HepG2 (cell line): Measurements from ENCODE around the gene JAK1. TPM values are rescaled to one million over a fixed set of nuclear protein-coding genes. Genes with fewer than 3 reads are reported as not detected.
A peak's percentile ranks its signal among the peaks of the same experiment; 100 is the strongest.

Source experiments
- ATAC-seq: fragments of 200-7000 bp; cut with Tn5 transposase; 3 replicates; pipeline ENCODE4 v1.9.1; 2020; ENCODE audit warnings: mild to moderate bottlenecking, moderate library complexity
- BruUV-seq: library from RNA; stranded (reverse); fragments of 400-500 nt; replicated peaks from 2 replicates; lab custom pipeline; 2021; lab: Mats Ljungman, UMichigan
- CTCF ChIA-PET: fragments of 300-600 bp; formaldehyde crosslinking; extraction: SDS; loops from one replicate; lab custom pipeline; 2021; ENCODE audit warnings: low total read pairs, inconsistent platforms, low intra/inter-chr PET ratio; lab: Yijun Ruan, JAX
- POLR2A ChIA-PET: fragments of 350-600 bp; sonication (Branson Sonifier 250); formaldehyde crosslinking; loops from one replicate; lab custom pipeline; 2020; ENCODE audit warnings: antibody characterized with exemption, inconsistent platforms; lab: Yijun Ruan, JAX
- DNase-seq: peaks from one replicate; pipeline ENCODE4 v3.0.0-alpha.2; 2015; ENCODE audit warnings: low spot score
- FAIRE-seq: peaks from 3 replicates; lab custom pipeline; 2011; peaks lifted over from hg19 to GRCh38; lab: Jason Lieb, UNC
- H2AFZ ChIP-seq: one replicate; pipeline ENCODE4 v1.6.1; 2011; ENCODE audit warnings: low read length, inconsistent platforms
- H3K27ac ChIP-seq: fragments of 300-600 bp; 3 replicates; pipeline ENCODE4 v1.8.0; 2011; ENCODE audit warnings: mixed run types, mild to moderate bottlenecking, mixed read lengths, low read length, inconsistent platforms; ENCODE audit not compliant: insufficient read depth; ENCODE audit errors: extremely low read length
- H3K27me3 ChIP-seq, 2 experiments: fragments of 200-600 bp in 1 of 2; 2 replicates in 1 of 2; 3 replicates in 1 of 2; pipeline versions ENCODE4 v1.6.0 to v1.8.0; 2011; ENCODE audit warnings: low read length in 2 of 2, mild to moderate bottlenecking in 2 of 2, moderate library complexity in 2 of 2, inconsistent platforms in 1 of 2; ENCODE audit not compliant: insufficient read depth in 2 of 2, control insufficient read depth in 1 of 2
- H3K36me3 ChIP-seq, 2 experiments: fragments of 200-600 bp in 1 of 2; replicated peaks in 1 of 2; 2 replicates in 1 of 2; 3 replicates in 1 of 2; pipeline versions ENCODE4 v1.5.1 to v1.8.0; 2011; ENCODE audit warnings: low read length in 2 of 2, inconsistent platforms in 1 of 2; ENCODE audit not compliant: insufficient read depth in 2 of 2, control insufficient read depth in 1 of 2
- H3K4me1 ChIP-seq: 2 replicates; pipeline ENCODE4 v1.5.1; 2012; ENCODE audit warnings: low read length, inconsistent platforms; ENCODE audit not compliant: insufficient read depth
- H3K4me2 ChIP-seq: 2 replicates; pipeline ENCODE4 v1.6.0; 2011; ENCODE audit warnings: low read depth, low read length, inconsistent platforms
- H3K4me3 ChIP-seq, 3 experiments: fragments of 200-600 bp in 1 of 3; sonication (generic), shearing (Covaris generic) in 1 of 3; replicated peaks in 1 of 3; 2 replicates each; pipeline ENCODE4 v1.5.1; 2011 to 2016; ENCODE audit warnings: low read length in 3 of 3, inconsistent platforms in 2 of 3, low read depth in 2 of 3, mild to moderate bottlenecking in 2 of 3, control low read depth in 1 of 3, mixed read lengths in 1 of 3; ENCODE audit not compliant: insufficient read depth in 1 of 3
- H3K79me2 ChIP-seq: one replicate; pipeline ENCODE4 v1.6.1; 2011; ENCODE audit warnings: low read length, inconsistent platforms; ENCODE audit not compliant: insufficient read depth
- H3K9ac ChIP-seq: 2 replicates; pipeline ENCODE4 v1.6.0; 2011; ENCODE audit warnings: mild to moderate bottlenecking, low read depth, low read length, inconsistent platforms; ENCODE audit not compliant: insufficient read depth
- H3K9me3 ChIP-seq: 2 replicates; pipeline ENCODE4 v1.5.1; 2012; ENCODE audit warnings: mild to moderate bottlenecking, low read length
- H4K20me1 ChIP-seq: 2 replicates; pipeline ENCODE4 v1.6.0; 2011; ENCODE audit warnings: inconsistent platforms, mild to moderate bottlenecking, low read length, moderate library complexity; ENCODE audit not compliant: insufficient read depth
- AGO2 ChIP-seq: fragments of 200-400 bp; formaldehyde crosslinking; optimal IDR thresholded peaks from 2 replicates; pipeline ENCODE3; 2017; ENCODE audit warnings: mild to moderate bottlenecking, low read depth, low read length, moderate library complexity
- NFYB ChIP-seq: sonication (generic); formaldehyde crosslinking; IDR thresholded peaks from 2 replicates; pipeline ENCODE4 v1.4.0; 2020; ENCODE audit warnings: missing genetic modification reagents
- RFX3 ChIP-seq: IDR thresholded peaks from 2 replicates; pipeline ENCODE4 v1.6.1; 2016; ENCODE audit warnings: missing biosample characterization, missing genetic modification reagents
- SYNCRIP ChIP-seq: fragments of 200-400 bp; formaldehyde crosslinking; IDR thresholded peaks from 2 replicates; pipeline ENCODE4 v1.6.1; 2018; ENCODE audit warnings: mild to moderate bottlenecking, low read depth, low read length; ENCODE audit not compliant: insufficient read depth
- TCF7 ChIP-seq: sonication (generic); IDR thresholded peaks from 2 replicates; pipeline ENCODE4 v1.6.1; 2016; ENCODE audit warnings: antibody characterized with exemption, low read depth
- ZFP90 ChIP-seq: sonication (generic); formaldehyde crosslinking; IDR thresholded peaks from 2 replicates; pipeline ENCODE4 v1.8.0; 2022; ENCODE audit warnings: missing genetic modification reagents, mild to moderate bottlenecking, inconsistent platforms, borderline replicate concordance
- ZNF33A ChIP-seq: sonication (generic); formaldehyde crosslinking; IDR thresholded peaks from 2 replicates; pipeline ENCODE4 v1.5.1; 2020; ENCODE audit warnings: missing genetic modification reagents, mild to moderate bottlenecking, moderate library complexity, borderline replicate concordance
- ZNF629 ChIP-seq: sonication (generic); formaldehyde crosslinking; conservative IDR thresholded peaks from 2 replicates; pipeline ENCODE4 v1.5.0; 2020; ENCODE audit warnings: missing genetic modification reagents
- ZSCAN22 ChIP-seq: sonication (generic); formaldehyde crosslinking; IDR thresholded peaks from 2 replicates; pipeline ENCODE4 v1.4.0; 2020; ENCODE audit warnings: mild to moderate bottlenecking, missing genetic modification reagents
- WGBS: methylation state at CpG from one replicate; pipeline ENCODE4 v1.1.6; 2017; ENCODE audit warnings: low lambda C conversion rate; 5-methylcytosine and 5-hydroxymethylcytosine counted together
- in situ Hi-C: cut with HindIII; loops from 2 replicates; pipeline ENCODE4 v1.10.0; 2017; ENCODE audit warnings: low pct_unique_long_range_greater_than_20kb; ENCODE audit not compliant: extremely low pct_ligation_motif_present
- intact Hi-C: fragments of 100-400 bp; cut with micrococcal nuclease; formaldehyde crosslinking; loops from one replicate; pipeline ENCODE4 v1.10.0; 2022; ENCODE audit not compliant: unreplicated experiment
- polyA plus RNA-seq, 8 experiments: library from polyadenylated mRNA; depleted of rRNA in 3 of 8; stranded (reverse) in 7 of 8; unstranded in 1 of 8; fragments of >200 nt; fragmentation: Illumina TruSeq in 4 of 8; extraction: Trizol in 4 of 8; gene quantifications; 2 replicates each; pipeline versions ENCODE4 v1.2.1 to v1.2.3, GENCODE V29; 2011 to 2016; ENCODE audit warnings: low read depth in 4 of 8, missing spikeins in 1 of 8, mixed read lengths in 1 of 8; ENCODE audit not compliant: insufficient read depth in 1 of 8
- total RNA-seq, 5 experiments: library from RNA; depleted of rRNA; stranded (reverse); fragments of >200 nt; fragmentation: Illumina TruSeq; extraction: Trizol; gene quantifications; 2 replicates each; pipeline ENCODE4 v1.2.3, GENCODE V29; 2016; ENCODE audit warnings: low read depth in 1 of 5

JAK1 gene
- total and polyA plus RNA-seq, 2 of the 13 experiments (the other 11 are each of a cell fraction or from before 2014, with no cell fraction given) = 23.9 to 42.4 TPM

- Histone ChIP-seq H3K4me2 (no peak overlapping the region), H3K27me3 (no peaks in the 10 kb centered on the region), H3K9me3 (no peaks in the 10 kb centered on the region), H4K20me1 (no peaks in the 10 kb centered on the region), H3K36me3 (peaks cover 17 to 28% of the 10 kb centered on the region in 2 experiments; a peak in 4 of 5 replicates), H3K9ac (no peak overlapping the region), H3K4me1 (no peaks in the 10 kb centered on the region), H3K27ac (no peak overlapping the region), H3K4me3 (no peak overlapping the region), H3K79me2 (no peaks in the 10 kb centered on the region), H2AFZ (no peak overlapping the region)
- DNase-seq = no peak
- in situ Hi-C loops = no loop called here
- FAIRE-seq = no peak
- intact Hi-C loops = no loop called here
- no TSS peak for BruUV-seq
- POLR2A ChIA-PET = no interaction called here
- no peak for TF ChIP-seq ZSCAN22 (CRISPR knock-in tag)
- TF ChIP-seq ZNF33A = no peak
- TF ChIP-seq AGO2 = peak; percentile 20
- ATAC-seq = no peak
- WGBS = 96% methylated on average over 4 of the region's 7 CpGs
- CTCF ChIA-PET = no interaction called here
These were observed 122.2 kb downstream of the JAK1 start for GRCh38 chr1:64844175-64844574.

- FAIRE-seq (no peak), ATAC-seq (no peak), DNase-seq (no peak)
- Histone ChIP-seq H3K9ac (no peak overlapping the region), H3K4me2 (no peak overlapping the region), H3K27me3 (no peaks in the 10 kb centered on the region), H2AFZ (no peak overlapping the region), H3K4me1 (no peaks in the 10 kb centered on the region), H3K9me3 (no peaks in the 10 kb centered on the region), H3K27ac (no peak overlapping the region), H3K4me3 (no peak overlapping the region), H4K20me1 (no peaks in the 10 kb centered on the region), H3K36me3 (peaks cover 17 to 29% of the 10 kb centered on the region in 2 experiments; a peak in 4 of 5 replicates), H3K79me2 (no peaks in the 10 kb centered on the region)
- WGBS = 98% methylated on average over 9 of the region's 9 CpGs
- BruUV-seq = no TSS peak
- in situ Hi-C loops (no loop called here), intact Hi-C loops (no loop called here)
- ChIA-PET CTCF (no interaction called here), POLR2A (no interaction called here)
- TF ChIP-seq ZNF629 (CRISPR knock-in tag) (peak; percentile 71), SYNCRIP (no peak), ZFP90 (CRISPR knock-in tag) (no peak), TCF7 (no peak), NFYB (CRISPR knock-in tag) (no peak), RFX3 (CRISPR knock-in tag) (no peak)
- TF ChIP-seq, all 625 proteins: peak for 1
These were observed 122.7 kb downstream of the JAK1 start for GRCh38 chr1:64843675-64844074.
